ENCODE data around the gene PPP1R9B. TPM values are rescaled to one million over a fixed set of nuclear protein-coding genes. Genes with fewer than 3 reads are reported as not detected.

The PPP1R9B gene
- polyA plus RNA-seq, 1 donor (not counting 4 experiments of a cell fraction or from before 2014, with no cell fraction given) = 16.1 TPM

- Histone ChIP-seq H3K9ac (ENCODE audit: control insufficient read depth, extremely low read depth, insufficient read depth, low read length) (no peak overlapping the region), H3K9me1 (ENCODE audit: control insufficient read depth, extremely low read depth, insufficient read depth, low read length) (no peaks in the 10 kb centered on the region), H3K27ac (ENCODE audit: control insufficient read depth, insufficient read depth, low read length) (no peak overlapping the region), H3K4me2 (ENCODE audit: control insufficient read depth, extremely low read depth, insufficient read depth, low read depth, low read length) (no peak overlapping the region), H3K27me3 (ENCODE audit: control insufficient read depth, extremely low read depth, insufficient read depth, low read length) (no peaks in the 10 kb centered on the region), H3K4me1 (ENCODE audit: control insufficient read depth, extremely low read depth, insufficient read depth, low read length) (no peaks in the 10 kb centered on the region), H3K9me3 (ENCODE audit: control insufficient read depth, low read depth, low read length) (no peaks in the 10 kb centered on the region), H2AFZ (ENCODE audit: control insufficient read depth, low read length) (no peak overlapping the region), H4K20me1 (ENCODE audit: control insufficient read depth, extremely low read depth, insufficient read depth, low read length) (peaks cover 56% of the 10 kb centered on the region), H3K4me3 (ENCODE audit: control insufficient read depth in 2 of 3, extremely low read depth in 1 of 3, insufficient read depth in 2 of 3, low read depth in 1 of 3, low read length in 3 of 3) (no peak overlapping the region), H3K36me3 (ENCODE audit: control insufficient read depth in 2 of 2, extremely low read depth in 1 of 2, insufficient read depth in 2 of 2, low read length in 2 of 2) (peaks cover 41 to 52% of the 10 kb centered on the region in 2 experiments), H3K79me2 (ENCODE audit: control insufficient read depth, insufficient read depth, low read length) (no peaks in the 10 kb centered on the region)
- DNase-seq (ENCODE audit: low read depth, low spot score) (no peak), FAIRE-seq (peak; percentile 46)
- TF ChIP-seq EZH2 (IDR thresholded peaks at IDR 0.05; ENCODE audit: low read length) (no peak), CTCF (optimal IDR thresholded peaks at IDR 0.05 in 1 of 3, IDR thresholded peaks at IDR 0.05 in 1 of 3, conservative IDR thresholded peaks at IDR 0.05 in 1 of 3; ENCODE audit: extremely low read depth in 1 of 3, insufficient read depth in 2 of 3, low read length in 3 of 3) (peak; percentile 89 to 95 (median 95))
- dilution Hi-C loops (cut with MboI; ENCODE audit: extremely low pct_ligation_motif_present, low sequenced_read_pairs) = no loop called here
Observed at GRCh38 chr17:50087246-50087911, 63.1 kb downstream of the PPP1R9B start.

Other genes starting within 250 kb of the PPP1R9B start
- gene DLX4, start 181.5 kb downstream of the PPP1R9B start, polyA plus RNA-seq = 0.10 to 0.22 TPM (median 0.18 TPM) in 3 replicates
- 0.62 to 0.81 TPM (median 0.72 TPM) in 3 replicates for gene DLX3, start 155.5 kb downstream of the PPP1R9B start, polyA plus RNA-seq
- gene ITGA3, start 94.6 kb downstream of the PPP1R9B start, polyA plus RNA-seq = 427 to 733 TPM (median 708 TPM) in 3 replicates
- gene PDK2, start 55.3 kb downstream of the PPP1R9B start, polyA plus RNA-seq = 7.5 to 24.1 TPM (median 8.6 TPM) in 3 replicates
- gene SAMD14, start 20.5 kb downstream of the PPP1R9B start, polyA plus RNA-seq = 0.02 to 0.06 TPM in 2 of 3 replicates, not detected in the other
- gene SGCA, start 15.3 kb upstream of the PPP1R9B start, polyA plus RNA-seq = not detected in 3 replicates
- 0.55 to 2.3 TPM (median 1.4 TPM) in 3 replicates for gene COL1A1, start 51.0 kb upstream of the PPP1R9B start, polyA plus RNA-seq
- 0.88 to 2.7 TPM (median 1.8 TPM) in 3 replicates for gene TMEM92, start 123.8 kb upstream of the PPP1R9B start, polyA plus RNA-seq
- gene XYLT2, start 195.4 kb upstream of the PPP1R9B start, polyA plus RNA-seq = 15.3 to 28.3 TPM (median 18.3 TPM) in 3 replicates
- gene MRPL27, start 222.5 kb upstream of the PPP1R9B start, polyA plus RNA-seq = 106 to 130 TPM (median 123 TPM) in 3 replicates
- gene EME1, start 222.6 kb upstream of the PPP1R9B start, polyA plus RNA-seq = 1.6 to 5.6 TPM (median 4.7 TPM) in 3 replicates
- gene LRRC59, start 246.8 kb upstream of the PPP1R9B start, polyA plus RNA-seq = 90.4 to 162 TPM (median 152 TPM) in 3 replicates